Effector CD4-positive, alpha-beta T cell (primary cell): ENCODE measurements around the gene WDR74.
"Not testable (repeated sequence)": the region's sequence is repeated elsewhere in the genome, so short reads cannot be mapped to it uniquely, and the experiment has no call there.

Source experiments
- DNase-seq: peaks from one replicate; pipeline ENCODE4 v3.0.0-alpha.2; 2020

The WDR74 gene

GRCh38 chr11:62840721-62841360 is 1.5 kb upstream of the WDR74 start:
- peak; percentile 74 for DNase-seq

GRCh38 chr11:62835336-62835735 is 4.1 kb downstream of the WDR74 start:
- DNase-seq: no peak

DNA sequence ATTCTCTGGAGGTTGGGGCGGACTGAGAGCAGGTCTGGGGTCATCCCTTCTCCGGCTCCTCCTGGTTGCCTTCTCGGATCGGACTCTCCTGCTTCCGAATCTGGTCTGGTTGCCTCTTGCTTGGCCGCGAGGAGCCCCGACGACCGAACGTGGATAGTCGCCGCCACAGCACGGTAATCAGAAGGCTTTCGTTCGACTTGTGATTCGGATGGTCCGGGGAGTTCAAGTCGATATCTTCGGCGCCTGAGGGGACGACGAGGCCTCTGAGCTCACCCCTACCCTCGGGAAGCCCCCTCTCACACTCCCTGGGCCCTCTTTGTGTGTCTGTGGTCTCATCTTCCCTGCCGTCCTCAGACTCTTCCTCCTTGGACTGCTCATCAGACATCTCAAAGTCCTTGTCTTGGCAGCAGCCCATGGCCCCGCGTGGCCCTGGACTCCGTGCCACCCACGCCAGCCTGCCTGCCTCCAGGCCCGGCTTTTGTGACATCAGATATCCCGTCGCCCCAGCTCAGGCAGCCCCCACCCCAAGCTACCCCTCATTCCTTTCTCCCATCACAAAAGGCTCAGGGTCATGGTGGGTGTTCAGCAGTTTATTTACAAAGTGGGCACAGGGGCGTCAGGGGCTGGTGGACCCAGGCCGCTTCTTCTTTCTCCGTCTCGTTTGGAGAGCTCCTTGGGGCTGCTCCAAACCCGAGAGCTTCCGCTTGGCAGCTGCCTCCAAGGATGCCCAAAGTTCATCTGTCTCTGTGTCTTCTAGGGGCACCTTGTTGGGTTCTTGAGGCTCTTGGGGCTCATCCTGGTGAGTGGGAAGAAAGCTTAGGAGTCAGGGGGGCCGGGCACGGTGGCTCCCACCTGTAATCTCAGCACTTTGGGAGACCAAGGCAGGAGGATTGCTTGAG is 6.8 kb downstream of the WDR74 start, which contains the start of gene TEX54:
TSS of gene TEX54 (minus strand) at position 506 of the 899 bp plus-strand sequence.
- no peak for DNase-seq

GRCh38 chr11:62831520-62832335 is 7.7 kb downstream of the WDR74 start, which contains the start of gene STX5:
STX5 (minus strand) TSS chr11:62832051; CDS start chr11:62831243, 808 bp downstream.
- DNase-seq: peak; percentile 99

- no peak for DNase-seq
Measured at GRCh38 chr11:62830904-62831519, 8.4 kb downstream of the WDR74 start.

GRCh38 chr11:62828130-62828529 is 11.3 kb downstream of the WDR74 start:
- DNase-seq: not testable (repeated sequence)

DNA sequence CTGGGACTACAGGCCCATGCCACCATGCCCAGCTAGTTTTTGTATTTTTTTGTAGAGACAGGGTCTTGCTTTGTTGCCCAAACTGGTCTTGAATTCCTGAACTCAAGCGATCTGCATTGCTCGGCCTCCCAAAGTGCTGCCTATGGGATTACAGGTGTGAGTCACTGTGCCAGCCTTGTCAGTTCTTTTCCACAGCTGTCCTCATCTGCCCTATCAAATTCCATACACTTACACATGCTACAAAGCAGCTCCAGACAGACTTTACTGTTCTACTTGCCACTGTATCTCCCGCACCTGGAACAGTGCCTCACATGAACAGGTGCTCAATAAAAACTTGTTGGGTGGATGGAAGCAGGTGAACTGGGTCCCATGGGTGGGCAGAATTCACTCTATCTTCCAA is 15.7 kb downstream of the WDR74 start:
- DNase-seq: no peak

DNA sequence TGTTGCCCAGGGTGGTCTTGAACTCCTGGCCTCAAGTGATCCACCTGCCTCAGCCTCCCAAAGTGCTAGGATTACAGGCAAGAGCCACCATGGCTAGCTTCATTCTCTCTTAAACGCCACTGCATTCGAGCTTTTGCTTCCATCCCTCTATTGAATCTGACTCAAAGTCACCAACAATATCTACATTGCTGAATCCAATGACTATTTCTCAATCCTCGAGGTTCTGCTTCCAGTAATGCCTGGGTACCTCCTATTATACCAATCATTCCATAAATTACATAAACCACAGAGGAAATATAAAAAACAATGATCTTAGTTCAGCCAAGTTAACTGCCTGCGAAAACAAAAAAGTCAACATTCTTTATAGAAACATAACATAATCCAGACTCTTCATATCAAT is 22.3 kb downstream of the WDR74 start:
- no peak for DNase-seq

- DNase-seq: no peak
Measured at GRCh38 chr11:62816557-62816956, 22.8 kb downstream of the WDR74 start.

- DNase-seq: no peak
Measured at GRCh38 chr11:62811659-62812058, 27.7 kb downstream of the WDR74 start.

DNA sequence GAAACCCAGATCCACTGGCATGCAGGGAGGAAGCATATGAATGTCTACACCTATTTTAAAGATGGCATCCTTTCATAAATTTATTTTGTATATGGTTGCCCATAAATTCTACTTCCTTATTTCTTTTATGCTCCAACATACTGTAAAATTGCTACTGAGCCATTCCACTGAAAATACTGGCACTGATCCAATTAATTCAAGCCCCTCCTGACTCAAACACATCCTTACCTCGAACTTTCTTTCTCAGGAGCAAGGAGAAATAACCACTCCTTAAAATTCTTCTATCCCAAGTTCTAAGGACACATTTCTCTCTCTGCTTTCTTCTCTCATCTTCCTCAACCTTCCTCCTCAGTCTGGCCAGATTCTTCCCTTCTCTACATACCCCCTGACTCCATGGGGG is 28.6 kb downstream of the WDR74 start:
- DNase-seq: no peak

DNA sequence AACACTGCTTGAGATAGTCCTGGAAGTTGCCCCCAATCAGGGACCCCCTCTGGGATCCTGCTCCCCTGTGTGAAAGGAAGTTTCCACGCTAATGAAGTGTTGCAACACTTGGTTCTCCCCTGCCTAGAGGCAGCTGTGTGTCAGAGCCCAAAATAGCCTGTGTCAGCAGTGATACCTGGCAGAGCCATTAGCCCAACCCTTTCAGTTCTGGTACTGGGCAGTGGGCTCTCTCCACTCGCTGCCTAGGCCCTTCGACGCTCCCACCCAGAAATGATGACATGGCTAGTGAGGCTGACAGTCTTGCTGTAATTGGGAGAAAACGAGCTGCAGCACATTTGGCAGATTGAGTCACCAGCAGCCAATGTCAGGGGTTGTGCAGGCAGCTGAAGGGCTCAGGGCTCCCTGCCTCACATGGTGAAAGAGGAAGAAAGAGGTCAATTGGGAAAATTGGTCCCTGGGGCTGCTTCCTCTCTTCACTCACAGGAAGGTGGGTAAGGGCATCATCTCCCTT is 32.7 kb downstream of the WDR74 start:
- no peak for DNase-seq

DNA sequence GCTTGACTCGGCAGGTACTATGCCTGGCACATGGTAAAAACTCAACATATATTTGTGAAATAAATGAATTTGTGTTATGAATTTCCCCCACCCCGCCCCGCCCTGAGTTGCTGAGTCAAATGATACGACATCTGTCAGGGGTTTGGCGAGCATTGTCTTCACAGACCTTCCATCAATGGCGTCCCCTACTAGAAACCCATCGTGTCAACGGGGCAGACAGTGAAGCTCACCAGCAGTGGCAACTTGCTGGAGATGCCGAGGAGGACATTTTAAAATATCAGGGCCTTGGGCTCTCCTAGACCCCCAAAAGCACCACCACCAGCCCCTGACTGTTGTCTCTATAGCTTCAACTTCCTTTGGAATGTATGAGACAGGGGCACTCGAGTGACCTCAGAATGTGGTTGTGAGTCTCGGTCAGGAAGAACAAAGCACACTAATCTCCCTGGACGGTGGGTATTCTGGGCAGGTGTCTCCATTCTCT is 33.4 kb downstream of the WDR74 start:
- no peak for DNase-seq

DNA sequence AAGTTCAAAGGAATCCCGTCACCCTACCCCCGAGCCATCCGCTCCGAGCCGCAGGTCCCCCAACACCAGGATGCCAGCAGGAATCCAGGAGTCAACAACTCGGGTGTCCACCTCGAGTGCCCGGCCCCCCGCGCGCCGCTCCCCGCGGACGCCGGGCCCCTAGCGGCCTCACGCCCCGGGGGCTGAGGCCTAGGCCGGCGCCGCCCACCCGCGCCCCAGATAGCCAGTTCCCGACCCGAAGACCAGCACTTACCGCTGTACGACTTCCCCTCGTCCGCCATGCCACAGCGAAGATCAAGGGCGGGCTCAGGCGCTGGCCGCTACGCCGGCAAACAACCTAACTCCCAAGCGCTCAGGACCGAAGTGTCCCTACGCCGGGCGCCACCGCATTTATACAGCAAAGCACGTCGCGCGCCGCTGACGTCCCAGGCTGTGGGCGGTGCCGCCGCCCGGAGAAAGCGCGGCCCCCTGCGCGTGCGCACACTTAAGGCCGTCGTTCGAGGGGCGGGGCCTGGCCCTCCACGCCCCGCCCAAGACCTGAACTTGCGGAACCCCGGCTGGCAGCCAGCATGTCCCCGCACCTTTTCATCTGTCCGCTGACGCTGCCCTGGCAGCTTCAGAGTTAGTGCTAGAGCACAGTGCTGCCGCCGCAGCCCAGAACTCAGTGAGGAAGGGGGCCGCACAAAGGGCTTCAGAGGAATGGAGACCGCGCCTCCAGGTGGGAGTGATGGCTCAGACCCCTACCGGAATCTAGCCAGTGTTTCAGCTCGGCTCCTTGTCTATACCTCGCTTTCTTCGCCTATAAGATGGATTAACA is 34.1 kb downstream of the WDR74 start, which contains the start of gene NXF1:
TSS of gene NXF1 (minus strand) at position 365 of the 817 bp plus-strand sequence. CDS start at position 281, 84 bp downstream.
- DNase-seq: peak; percentile 95

GRCh38 chr11:62804310-62805075 is 34.9 kb downstream of the WDR74 start:
- DNase-seq: no peak

- DNase-seq: no peak
Measured at GRCh38 chr11:62801071-62801470, 38.3 kb downstream of the WDR74 start.

DNA sequence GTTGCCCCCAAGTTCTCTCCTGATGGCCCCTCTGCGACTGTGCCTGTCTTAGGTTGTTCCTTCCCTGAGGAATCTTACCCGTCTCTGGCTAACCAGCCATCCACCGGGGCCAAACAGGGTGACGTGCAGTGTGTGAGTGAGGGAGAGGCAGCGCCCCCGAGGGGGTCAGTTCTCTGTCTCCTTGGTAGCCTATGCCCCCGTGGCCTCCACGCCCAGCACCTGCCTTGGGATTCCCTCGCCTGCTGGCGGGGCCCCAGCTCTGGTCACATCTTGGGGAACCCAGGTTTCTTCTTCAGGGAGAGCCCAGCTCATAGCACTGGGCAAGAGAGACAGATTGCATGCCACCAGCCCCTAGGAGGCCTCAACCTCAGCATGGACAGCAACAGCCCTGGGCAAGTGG is 39.9 kb downstream of the WDR74 start:
- no peak for DNase-seq

DNA sequence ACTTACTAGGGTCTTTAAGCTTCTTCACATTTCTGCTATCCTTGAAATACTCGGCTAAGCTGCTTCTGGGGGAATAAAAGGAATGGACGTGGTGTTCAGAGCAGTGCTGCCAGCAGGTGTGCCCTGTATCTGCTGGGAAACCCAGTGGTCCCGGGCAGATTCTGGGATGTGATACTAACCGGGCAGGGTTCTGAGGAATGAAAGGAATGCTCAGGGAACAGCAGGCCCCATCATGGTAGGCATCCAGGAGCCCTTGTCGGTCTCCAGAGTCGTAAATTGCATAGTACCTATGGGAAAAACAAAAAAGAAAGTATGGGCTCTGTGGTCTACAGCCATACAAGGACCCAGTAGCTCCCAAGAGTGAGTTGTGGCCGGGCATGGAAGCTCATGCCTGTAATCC is 43.1 kb downstream of the WDR74 start:
- no peak for DNase-seq

DNA sequence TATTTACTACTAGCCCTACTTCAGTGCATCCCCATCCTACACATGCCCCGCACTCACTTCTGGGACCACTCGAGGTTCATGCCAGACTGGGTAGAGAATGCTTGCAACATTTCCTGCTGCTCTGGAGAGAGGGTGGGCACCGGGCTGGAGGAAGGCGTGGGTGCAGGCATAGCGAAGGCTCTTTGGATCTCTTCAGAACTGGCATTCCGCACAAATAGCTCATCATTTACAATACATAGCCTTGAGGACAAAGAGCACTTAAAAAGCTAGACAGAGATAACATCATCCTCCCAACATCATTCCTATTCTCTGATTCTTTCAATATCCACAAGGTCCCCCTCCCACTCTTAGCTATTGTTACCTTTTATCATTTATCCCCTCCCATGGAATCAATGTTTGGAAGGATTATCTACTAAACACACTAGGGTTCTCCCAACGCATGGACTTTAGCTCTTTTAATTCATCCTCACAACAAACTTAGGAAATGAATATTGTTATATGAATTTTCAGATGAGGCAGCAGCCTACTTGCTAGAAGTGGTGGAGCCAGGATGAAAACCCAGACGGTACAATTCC is 45.1 kb downstream of the WDR74 start:
- DNase-seq: no peak

GRCh38 chr11:62792202-62792575 is 47.2 kb downstream of the WDR74 start:
- DNase-seq: peak; percentile 25
